ENCODE data around the gene CHMP2A.

CHMP2A gene

GRCh38 chr19:58518256-58519086 lies 36.4 kb downstream of the CHMP2A start:
- DNase-seq (ENCODE audit: low spot score): no peak
- no peak for TF ChIP-seq CTCF (IDR thresholded peaks at IDR 0.05; ENCODE audit: extremely low read depth, missing control alignments)

GRCh38 chr19:58516964-58517833 lies 37.7 kb downstream of the CHMP2A start:
- no peak for DNase-seq (ENCODE audit: low spot score)
- no peak for TF ChIP-seq CTCF (IDR thresholded peaks at IDR 0.05; ENCODE audit: extremely low read depth, missing control alignments)

- no peak for DNase-seq (ENCODE audit: low spot score)
Observed at GRCh38 chr19:58516246-58516836, 38.6 kb downstream of the CHMP2A start.

GRCh38 chr19:58515259-58515658 lies 39.6 kb downstream of the CHMP2A start:
- no peak for DNase-seq (ENCODE audit: low spot score)
- TF ChIP-seq CTCF (IDR thresholded peaks at IDR 0.05; ENCODE audit: extremely low read depth, missing control alignments): no peak

More at GRCh38 chr19:58516246-58516836, 38.6 kb downstream of the CHMP2A start:
- TF ChIP-seq CTCF (IDR thresholded peaks at IDR 0.05; ENCODE audit: extremely low read depth, missing control alignments): no peak

- DNase-seq (ENCODE audit: low spot score): no peak
- no peak for TF ChIP-seq CTCF (IDR thresholded peaks at IDR 0.05; ENCODE audit: extremely low read depth, missing control alignments)
Observed at GRCh38 chr19:58514564-58515022, 40.3 kb downstream of the CHMP2A start.

DNA sequence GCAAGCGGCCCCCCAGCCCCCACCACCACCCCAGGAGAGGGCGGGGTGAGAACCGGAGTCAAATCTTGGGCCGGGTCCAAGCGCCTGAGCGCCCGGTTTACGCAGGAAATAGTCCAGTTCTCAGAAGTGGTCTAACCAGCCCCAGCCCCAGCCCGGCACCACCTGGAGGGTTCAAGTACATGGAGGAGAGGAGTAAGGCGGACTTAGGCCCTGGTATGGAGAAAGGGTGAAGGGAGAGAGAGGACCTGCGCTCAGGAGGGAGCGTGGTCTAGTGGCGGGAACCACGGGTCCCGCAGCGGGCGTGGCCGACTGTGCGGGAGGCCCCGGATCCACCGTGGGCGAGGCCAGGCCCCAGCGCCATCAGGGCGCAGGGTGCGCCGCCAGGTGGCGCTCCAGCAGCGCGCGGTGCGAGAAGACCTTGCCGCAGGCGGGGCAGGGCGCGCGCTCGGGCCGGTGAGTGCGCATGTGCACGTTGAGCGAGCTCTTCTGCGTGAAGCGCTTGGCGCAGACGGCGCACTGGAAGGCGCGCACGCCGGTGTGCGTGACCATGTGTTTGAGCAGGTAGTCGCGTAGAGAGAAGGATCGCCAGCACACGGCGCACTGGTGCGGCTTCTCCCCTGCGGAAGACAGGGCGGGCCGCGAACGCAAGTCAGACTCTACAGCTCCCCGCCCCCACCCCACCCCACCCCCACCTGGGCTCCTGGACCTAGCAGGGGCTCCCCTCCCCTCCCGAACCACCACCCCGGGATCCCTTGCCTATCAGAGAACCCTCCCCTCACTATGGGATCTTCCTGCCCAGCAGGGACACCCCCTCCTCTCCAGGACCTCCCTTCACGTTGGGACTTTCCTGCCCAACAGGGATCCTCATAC lies 41.0 kb downstream of the CHMP2A start:
- DNase-seq (ENCODE audit: low spot score): peak; percentile 97
- TF ChIP-seq CTCF (IDR thresholded peaks at IDR 0.05; ENCODE audit: extremely low read depth, missing control alignments): peak; percentile 93

Data from GM20000 (cell line).